Measurements from ENCODE around the gene CD207.

- TF ChIP-seq EP300 (IDR thresholded peaks at IDR 0.05): no peak
- no peak for TF ChIP-seq CTCF (IDR thresholded peaks at IDR 0.05)
- no peak for TF ChIP-seq POLR2AphosphoS5 (IDR thresholded peaks at IDR 0.05)
Measured at GRCh38 chr2:70820499-70820898, 15.1 kb downstream of the CD207 start, which contains the start of gene CLEC4F.
